Stimulated activated CD8-positive, alpha-beta memory T cell treated with anti-CD3 and anti-CD28 coated beads, Interleukin-15, amount 100 ng/mL, for 24 hours (primary cell): ENCODE measurements around the gene DPPA5.
A peak's percentile ranks its signal among the peaks of the same experiment; 100 is the strongest.
"Not testable (repeated sequence)": the region's sequence is repeated elsewhere in the genome, so short reads cannot be mapped to it uniquely, and the experiment has no call there.

Experiments
- DNase-seq: peaks from one replicate; pipeline ENCODE4 v3.0.0-alpha.2; 2020; ENCODE audit warnings: low read depth

The DPPA5 gene

DNA sequence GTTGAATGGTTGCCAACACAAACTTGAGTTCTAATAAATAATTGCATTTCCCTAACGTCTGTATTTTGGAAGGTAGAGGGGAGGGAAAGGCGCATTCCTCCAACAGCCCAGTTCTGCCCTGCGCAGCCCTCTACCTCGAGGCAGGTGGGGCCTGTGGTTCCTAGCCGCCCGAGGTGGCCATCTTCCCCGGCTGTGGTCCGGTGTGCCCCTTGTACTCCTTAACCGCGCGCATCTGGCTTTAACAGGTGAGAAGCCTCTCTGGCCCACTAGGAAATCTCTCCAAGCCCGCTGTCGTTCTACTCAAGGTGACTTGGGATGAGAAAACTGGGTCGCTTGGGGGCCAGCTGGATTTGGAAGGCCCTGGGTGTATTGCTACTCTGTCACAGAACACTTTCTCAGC, 10.0 kb upstream of the DPPA5 start:
- no peak for DNase-seq

DNA sequence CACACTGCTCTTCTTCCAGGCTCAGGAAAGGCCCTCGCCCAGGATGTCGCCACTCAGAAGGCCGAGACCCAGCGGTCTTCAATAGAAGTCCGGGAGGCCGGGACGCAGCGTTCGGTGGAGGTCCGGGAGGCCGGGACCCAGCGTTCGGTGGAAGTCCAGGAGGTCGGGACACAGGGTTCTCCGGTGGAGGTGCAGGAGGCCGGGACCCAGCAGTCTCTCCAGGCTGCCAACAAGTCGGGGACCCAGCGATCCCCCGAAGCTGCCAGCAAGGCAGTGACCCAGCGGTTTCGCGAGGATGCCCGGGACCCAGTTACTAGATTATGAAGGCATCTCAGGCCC, 9.4 kb upstream of the DPPA5 start:
- no peak for DNase-seq

DNA sequence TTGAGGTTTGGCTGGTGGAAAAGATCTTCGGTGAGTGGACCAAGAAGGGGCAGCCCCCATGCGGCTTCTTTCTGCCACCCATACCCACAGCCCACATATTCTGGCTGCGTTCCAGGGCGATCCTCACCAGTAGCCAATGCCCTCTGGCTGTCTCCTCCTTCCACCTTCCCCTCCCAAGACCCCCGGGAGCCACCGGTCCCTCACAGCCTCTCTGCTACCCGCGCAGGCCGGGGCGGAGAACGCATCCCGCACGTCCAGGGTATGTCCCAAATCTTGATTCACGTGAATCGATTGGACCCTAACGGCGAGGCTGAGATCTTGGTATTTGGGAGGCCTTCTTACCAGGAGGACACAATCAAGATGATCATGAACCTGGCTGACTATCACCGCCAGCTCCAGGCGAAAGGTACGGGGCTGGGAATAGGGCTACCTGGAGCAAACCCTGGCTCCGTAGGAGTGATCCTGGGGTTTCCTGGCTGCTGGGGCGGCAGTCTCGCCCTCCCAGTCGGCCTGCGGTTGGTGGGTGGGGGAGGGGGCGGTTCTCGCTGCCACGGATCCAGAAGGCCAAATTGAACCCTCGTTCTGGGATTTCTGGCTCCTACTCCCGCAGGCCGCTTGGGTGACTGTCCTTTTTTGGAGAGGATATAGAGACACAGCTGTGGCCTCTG, 8.9 kb upstream of the DPPA5 start:
- DNase-seq = no peak

DNA sequence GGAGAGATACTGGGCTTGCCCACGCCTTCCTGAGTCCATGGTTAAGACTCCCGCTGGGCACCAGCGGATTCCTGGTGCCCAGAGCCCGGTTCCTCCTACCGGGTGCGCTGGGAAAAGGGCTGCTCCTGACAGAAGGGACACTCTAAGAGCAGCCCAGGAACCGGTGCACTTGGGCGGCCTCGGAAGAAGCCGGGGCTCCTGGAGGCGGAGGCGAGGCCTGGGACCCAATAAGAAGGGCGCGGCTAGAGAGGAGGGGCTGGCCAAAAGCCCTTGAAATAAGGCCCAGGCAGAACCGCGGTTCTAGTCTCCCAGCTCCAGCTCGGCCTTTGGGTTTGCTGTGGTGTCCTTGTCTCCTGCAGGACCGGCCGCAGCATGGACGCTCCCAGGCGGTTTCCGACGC, 8.3 kb upstream of the DPPA5 start, which contains the start of gene KHDC3L:
TSS of gene KHDC3L (plus strand) at position 301 of the 400 bp plus-strand sequence. CDS start at position 373, 72 bp downstream.
- DNase-seq = no peak

DNA sequence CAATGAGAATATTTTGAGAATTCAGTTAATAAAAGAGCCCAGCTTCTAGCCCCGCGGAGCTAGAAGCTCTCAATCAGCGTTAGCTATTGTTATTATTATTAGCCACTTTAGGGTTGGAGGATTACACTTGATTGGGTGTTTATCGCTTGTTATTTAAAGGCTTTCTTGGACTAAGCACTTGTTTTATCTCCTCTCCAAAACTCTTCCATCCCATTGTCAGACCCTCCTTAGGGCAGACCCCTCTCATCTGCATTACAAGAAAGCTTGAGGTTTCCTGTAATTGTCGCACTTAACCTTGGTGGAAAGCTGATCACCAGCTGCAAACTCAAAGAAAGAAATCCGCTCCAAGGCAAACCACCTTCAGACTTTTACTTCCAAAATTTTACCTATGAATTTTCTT, 4.8 kb downstream of the DPPA5 start:
- no peak for DNase-seq

DNA sequence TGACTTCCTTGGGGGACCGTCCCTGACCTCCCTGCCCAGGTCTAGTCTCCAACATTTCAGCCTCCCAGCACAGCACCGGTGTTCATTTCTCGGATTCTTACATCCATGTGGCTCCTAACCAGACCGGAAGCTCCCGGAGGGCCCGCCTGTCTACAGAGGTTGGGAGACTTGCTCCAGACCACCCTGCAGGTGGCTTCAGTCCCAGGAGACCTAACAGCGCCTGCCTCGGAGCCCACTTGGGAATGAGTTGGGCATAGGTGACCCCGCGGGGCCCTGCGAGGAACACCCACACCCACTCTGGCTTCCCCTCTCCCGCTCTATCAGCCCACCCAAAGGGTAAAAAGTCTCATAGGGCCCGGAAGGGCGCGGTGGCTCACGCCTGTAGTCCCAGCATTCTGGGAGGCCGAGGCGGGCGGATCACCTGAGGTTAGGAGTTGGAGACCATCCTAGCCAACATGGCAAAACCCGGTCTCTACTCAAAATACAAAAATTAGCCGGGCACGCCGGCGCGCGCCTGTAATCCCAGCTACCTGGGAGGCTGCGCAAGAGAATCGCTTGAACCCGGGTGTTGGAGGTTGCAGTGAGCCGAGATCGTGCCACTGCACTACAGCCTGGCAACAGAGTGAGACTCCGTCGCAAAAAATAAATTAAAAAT, 5.4 kb downstream of the DPPA5 start:
- no peak for DNase-seq

DNA sequence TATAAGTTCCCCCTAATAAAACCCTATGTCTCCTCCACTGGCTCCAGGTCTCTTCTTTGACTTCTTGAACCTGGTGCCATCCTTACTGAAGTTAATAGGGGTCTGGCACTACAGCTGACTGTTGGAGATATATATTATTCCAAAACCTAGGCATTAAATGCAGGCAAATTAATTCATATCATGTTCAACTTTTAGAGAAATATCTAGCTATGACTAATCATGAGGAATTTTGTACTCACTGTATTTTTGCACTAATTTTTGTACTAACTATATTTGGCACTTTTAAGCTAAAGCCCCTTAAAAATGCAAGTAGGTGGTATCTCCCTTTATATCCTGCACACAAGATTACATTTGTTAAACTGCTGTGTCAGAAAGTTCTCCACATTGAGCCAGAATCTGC, 10.9 kb downstream of the DPPA5 start:
- no peak for DNase-seq

DNA sequence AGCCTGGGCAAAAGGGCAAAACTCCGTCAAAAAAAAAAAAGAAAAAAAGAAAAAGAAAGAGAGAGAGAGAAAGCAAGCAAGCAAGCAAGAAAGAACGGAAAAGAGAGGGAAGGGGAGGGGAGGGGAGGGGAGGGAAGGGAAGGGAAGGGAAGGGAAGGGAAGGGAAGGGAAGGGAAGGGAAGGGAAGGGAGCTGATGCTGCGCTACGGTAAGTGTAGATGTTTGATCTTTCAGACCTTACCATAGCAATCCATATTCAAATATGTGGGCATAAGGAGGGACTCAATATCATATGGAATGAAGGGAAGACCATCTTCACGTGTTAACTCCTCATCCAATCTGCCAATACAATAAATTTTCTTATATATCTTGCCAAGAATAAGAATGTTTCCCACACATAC, 11.9 kb downstream of the DPPA5 start:
- no peak for DNase-seq

DNA sequence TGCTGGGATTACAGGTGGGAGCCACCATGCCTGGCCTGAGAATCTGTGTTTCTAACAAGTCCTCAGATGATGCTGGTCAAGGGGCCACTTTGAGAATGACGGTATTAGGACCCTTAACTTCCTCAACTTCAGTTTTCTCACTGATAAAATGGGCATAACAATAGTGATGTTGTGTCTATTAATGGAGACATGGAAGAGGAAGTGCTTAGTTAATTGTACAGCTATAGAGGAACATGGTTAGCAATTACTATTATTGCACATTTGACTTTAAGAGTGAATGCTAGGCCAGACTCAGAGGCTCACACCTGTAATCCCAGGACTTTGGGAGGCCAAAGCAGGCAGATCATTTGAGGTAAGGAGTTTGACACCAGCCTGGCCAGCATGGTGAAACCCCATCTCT, 12.7 kb downstream of the DPPA5 start:
- no peak for DNase-seq

DNA sequence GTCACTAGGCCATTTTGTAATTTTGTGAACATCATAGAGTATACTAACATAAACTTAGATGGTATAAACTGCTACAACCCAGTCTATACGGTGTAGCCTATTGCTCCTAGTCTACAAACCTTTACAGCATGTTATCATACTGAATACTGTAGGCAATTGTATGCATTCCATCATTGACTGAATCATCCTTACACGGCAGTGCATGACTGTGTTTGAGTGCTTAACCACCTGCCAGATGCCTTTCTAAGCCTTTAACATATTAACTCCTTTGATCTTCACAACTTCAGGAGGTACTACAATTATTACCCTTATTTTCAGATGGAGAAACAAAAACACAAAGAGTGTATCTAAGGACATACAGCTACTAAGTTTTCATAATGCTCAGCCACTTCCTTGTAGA, 14.0 kb downstream of the DPPA5 start:
- no peak for DNase-seq

DNA sequence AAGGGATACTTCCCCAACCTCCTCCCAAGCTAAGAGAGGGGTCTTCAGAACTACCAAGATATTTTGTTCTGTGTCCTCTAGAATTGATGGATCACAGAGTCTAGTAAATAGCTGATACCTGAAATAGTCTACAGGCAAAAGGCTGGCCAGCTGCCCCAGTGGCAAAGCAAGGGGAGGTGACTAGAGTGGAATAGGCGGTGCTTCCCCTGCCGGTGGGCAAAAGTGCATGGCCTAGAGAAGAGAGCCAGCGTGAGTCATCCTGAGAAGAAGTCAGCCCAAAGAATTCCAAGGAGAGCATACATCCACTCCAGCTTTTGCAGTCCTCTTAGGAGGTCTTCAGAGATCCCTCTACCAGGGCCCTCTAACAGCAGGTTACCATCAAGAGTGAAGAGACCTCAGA, 14.7 kb downstream of the DPPA5 start:
- no peak for DNase-seq

DNA sequence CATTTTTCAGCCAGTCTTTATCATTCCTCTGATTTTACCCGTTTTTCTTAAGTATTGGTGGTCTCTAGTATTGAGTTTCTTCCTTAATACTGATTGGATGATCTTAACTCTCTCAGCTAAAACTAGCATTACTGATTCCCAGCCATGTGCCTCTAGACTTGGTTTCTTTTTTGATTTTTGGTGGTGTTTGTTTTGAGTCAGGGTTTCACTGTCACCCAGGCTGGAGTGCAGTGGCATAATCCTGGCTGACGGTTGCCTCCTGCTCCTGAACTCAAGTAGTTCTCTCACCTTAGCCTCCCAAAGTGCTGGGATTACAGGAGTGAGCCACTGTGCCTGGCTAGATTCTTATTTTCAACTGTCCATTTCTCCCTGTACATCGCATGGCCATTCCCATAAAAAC, 24.9 kb downstream of the DPPA5 start:
- no peak for DNase-seq

DNA sequence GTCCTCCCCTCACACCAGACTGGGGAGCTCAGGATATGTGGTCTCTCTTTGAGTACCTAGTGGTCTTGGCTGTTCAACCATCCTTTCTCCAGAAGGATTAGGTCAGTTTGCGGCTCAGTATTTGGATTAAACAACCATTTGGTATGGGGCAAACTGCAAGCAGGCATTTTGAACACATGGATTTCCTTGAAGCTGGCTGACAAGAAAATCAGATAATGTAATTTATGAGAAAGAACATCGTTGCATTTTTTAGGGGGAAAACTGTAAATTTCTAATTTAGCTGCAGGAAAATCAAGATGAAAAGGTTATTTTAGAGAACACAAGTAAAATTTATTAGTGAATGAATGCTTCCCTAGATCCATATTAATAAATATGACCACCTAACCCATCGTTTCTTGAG, 25.3 kb downstream of the DPPA5 start:
- DNase-seq = no peak

DNA sequence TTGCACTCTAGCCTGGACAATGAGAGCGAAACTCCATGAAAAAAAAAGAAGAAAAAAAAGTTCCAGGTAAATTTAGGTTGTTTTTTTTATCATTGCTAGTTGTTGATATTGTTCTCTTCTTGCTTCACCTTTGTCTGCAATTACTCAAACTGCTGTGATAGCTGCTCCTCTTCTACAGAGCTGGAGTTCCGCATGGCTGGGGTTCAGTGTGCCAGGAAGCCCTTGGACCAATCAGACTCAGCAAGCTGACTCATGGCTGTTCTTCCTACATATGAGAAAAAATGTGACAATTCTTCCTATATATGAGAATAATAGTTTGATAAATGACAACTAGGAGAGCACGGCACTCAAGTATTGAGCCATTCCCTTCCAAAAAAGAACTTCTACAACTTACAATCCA, 28.4 kb downstream of the DPPA5 start:
- DNase-seq = no peak

DNA sequence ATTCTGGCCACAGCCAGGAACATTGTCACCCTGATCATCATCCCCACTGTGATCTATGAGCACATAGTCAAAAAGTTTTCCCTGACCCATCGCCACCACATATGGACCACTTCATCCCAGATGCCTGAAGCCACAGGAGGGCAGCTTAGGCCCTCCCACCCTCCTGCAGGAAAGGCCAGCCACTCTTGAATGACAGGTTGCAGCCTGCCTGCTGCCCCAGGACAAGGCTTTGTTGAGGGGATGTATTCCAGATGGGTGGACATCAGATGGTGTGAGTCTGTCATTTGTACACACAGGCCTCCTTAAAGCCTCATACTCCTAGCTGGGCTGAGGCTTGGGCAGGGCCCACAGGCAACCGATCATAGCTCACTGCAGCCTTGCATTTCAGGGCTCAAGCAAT, 30.8 kb downstream of the DPPA5 start:
- no peak for DNase-seq

DNA sequence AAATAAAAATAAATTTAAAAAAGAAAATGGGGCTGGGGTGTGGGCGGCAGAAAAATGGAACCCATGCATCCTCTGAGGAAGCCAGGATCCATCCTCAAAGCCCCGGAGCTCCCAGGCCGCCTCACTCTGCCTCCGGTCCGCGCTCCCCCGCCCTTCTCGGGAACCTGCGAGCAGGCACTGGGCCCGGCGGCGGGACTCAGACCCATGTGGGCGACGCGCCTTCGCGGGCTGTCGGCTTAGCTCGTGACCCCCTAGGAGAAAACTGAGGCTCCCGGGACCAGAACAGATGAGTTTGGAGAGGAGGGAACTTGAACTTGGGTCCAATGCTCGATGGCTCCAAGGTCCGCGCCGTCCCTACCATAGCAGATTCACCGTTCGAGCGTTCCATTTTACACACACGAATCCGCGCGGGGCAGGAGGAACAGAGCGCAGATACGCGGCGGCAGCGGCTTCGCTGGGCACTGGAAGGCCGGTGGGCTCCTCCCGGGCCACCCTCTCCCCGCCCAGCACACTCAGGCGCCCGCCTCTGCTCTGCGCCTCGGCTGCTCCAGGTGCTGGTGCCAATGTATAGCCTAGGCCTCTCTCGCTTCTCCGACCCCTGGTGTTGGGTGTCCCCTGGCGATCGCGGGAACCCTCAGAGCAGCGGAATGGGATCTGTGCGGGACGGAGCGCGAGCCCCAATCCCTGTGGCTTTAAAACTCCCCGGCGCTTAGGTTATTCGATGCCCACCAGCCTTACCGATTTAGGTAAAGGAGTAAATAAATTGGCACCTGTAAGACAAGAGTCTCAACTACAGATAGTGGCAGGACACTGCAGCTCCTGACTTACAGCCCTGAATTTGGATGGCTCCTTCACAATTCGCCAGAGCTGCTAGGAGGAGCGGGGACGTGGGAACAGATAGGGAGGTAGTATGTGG, 39.2 kb downstream of the DPPA5 start:
- no peak for DNase-seq

DNA sequence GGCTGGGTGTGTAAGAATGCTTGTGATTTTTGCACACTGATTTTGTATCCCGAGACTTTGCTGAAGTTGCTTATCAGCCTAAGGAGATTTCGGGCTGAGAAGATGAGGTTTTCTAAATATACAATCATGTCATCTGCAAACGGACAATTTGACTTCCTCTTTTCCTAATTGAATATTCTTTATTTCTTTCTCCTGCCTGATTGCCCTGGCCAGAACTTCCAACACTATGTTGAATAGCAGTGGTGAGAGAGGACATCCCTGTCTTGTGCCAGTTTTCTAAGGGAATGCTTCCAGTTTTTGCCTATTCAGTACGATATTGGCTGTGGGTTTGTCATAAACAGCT, 43.6 kb downstream of the DPPA5 start:
- DNase-seq = not testable (repeated sequence)

DNA sequence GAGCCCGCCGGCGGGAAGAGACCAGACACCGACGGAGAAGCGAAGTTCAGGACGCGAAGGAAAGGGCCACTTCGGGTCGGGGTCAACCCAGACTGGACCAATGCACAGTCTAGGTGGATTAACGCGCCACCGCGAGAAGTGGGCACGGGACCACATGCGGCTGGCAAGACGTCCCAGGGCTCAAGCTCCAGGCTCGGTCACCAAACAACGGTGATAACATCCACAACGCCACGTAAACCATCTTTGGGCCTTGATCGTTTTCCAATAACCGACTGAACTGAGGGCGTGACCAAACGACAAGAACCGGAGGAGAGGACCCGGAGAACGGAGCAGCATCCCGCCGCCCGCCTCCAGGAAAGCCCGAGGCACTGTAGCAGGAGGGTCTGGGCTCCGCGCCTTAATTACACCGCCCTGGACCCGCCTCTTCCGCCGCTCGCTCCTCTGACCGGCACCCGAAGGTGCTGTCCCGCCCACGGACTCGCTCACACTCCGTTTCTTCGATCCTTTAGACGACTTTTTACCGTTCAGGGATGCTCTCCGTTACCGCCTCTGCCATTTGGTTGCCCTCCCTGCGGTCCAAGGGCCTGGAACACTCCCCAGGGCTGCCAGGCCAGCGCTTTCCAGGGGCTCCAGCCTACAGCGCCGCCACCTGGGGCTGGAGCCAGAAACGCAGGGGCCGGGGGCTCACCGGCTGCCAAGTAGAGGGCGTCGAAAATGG, 44.1 kb downstream of the DPPA5 start:
- peak; percentile 25 for DNase-seq

DNA sequence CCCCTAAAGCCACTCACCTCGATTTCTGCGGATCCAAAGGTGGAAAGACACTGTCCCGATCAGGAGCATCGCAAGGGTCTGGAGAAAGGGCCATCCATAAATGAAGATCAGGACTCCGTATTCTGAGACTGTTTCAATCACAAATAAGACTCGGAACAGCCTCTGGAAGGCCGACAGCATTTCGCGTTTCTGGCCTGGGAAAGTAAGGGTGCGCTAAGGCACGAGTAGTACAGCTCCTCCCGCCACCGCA, 44.6 kb downstream of the DPPA5 start:
- DNase-seq = no peak

DNA sequence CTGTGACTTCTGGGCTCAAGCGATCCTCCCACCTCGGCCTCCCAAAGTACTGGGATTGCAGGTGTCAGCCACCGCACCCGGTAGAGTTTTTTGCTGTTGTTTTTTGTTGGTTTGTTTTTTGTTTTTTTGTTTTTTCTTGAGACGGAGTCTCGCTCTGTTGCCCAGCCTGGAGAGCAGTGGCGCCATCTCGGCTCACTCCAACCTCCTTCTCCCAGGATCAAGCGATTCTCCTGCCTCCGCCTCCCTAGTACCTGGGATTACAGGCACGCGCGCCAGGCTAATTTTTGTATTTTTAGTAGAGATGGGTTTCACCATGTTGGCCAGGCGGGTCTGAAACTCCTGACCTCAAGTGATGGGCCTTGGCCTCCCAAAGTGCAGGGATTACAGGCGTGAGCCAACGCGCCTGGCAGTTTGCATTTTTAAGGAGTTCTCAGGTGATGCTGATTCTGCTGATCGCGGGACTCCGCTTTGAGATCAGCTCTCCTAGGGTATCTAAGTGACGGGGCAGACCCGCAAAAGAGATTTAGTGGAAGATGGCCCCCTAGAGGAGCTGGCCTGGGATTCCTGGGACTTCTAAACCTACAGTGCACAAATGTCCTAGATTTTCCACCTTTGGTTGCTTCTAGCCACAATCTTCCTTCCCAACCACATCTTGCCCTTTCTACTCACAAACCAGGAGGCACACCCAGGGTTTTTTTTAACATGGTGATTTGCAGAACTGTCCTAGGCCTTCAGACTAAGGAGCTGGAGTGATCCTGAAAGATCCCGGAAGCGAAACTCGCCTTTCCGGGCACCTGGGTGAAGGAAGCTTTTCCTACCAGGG, 45.2 kb downstream of the DPPA5 start:
- no peak for DNase-seq

DNA sequence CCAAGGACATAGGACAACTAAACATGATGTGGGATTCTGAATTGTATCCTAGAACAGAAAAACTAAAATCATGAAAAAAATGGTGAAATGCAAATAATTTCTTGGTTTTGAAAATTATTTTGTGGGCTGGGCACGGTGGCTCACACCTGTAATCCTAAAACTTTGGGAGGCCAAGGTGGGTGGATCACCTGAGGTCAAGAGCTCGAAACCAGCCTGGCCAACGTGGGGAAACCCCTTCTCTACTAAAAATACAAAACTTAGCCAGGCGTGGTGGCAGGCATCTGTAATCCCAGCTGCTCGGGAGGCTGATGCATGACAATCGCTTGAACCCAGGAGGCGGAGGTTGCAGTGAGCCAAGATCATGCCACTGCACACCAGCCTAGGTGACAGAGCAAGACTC, 50.3 kb downstream of the DPPA5 start:
- DNase-seq = not testable (repeated sequence)
